ENCODE results near the gene ZNF410.

DNA sequence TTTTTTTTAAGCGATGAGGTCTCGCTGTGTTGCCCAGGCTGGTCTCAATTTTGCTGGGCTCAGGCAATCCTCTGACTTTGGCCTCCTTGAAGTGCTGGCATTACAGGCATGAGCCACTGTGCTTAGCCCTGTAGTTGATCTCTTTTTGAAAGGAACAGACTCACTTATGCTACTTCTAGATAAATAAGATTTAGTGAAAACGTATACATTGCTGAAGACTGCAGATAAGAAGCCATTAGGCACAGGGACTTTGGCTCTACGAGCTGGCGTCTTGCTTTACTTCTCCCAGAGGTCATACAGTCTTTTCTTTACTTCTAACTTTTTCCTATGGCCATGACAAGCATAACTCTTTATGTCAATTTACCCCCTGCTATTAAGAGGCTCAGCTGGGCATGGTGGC is 25.6 kb upstream of the ZNF410 start:
- TF ChIP-seq POLR2A (IDR thresholded peaks at IDR 0.05; ENCODE audit: control extremely low read depth in 1 of 2, low read depth in 2 of 2, low read length in 2 of 2) (no peak), CTCF (IDR thresholded peaks at IDR 0.05; ENCODE audit: control extremely low read depth in 1 of 3, insufficient read depth in 1 of 3, low read depth in 1 of 3, low read length in 3 of 3) (no peak), JUN (IDR thresholded peaks at IDR 0.05; ENCODE audit: low read depth, low read length) (no peak), SP2 (IDR thresholded peaks at IDR 0.05; ENCODE audit: low read length) (no peak), SP4 (IDR thresholded peaks at IDR 0.05; ENCODE audit: low read length) (no peak), MAFK (IDR thresholded peaks at IDR 0.05; ENCODE audit: low read depth, low read length) (no peak), CREB1 (IDR thresholded peaks at IDR 0.05) (no peak), RAD21 (IDR thresholded peaks at IDR 0.05 in 1 of 2, conservative IDR thresholded peaks at IDR 0.05 in 1 of 2; ENCODE audit: low read depth in 2 of 2, low read length in 2 of 2) (no peak), EGR1 (IDR thresholded peaks at IDR 0.05; ENCODE audit: borderline replicate concordance, low read depth, low read length) (no peak), YY1 (IDR thresholded peaks at IDR 0.05; ENCODE audit: low read depth, low read length) (no peak)

Data from H1 (cell line).